HEK293 (cell line): Measurements from ENCODE around the gene HRC.

Experiments used
- BCL11B ChIP-seq: fragments of 450-650 bp; formaldehyde crosslinking; IDR thresholded peaks from 2 replicates; pipeline ENCODE4 v1.5.1; 2016; ENCODE audit warnings: low read depth, missing biosample characterization, missing genetic modification characterization
- GLIS1 ChIP-seq: fragments of 450-650 bp; formaldehyde crosslinking; IDR thresholded peaks from 2 replicates; pipeline ENCODE4 v1.5.1; 2016; ENCODE audit warnings: missing biosample characterization, missing genetic modification characterization
- HOXD13 ChIP-seq: sonication (generic); formaldehyde crosslinking; IDR thresholded peaks from 2 replicates; pipeline ENCODE4 v1.8.0; 2022; ENCODE audit warnings: missing genetic modification reagents, borderline replicate concordance
- KLF8 ChIP-seq: fragments of 450-650 bp; formaldehyde crosslinking; IDR thresholded peaks from 2 replicates; pipeline ENCODE4 v1.5.1; 2016; ENCODE audit warnings: missing biosample characterization, missing genetic modification characterization
- PRDM4 ChIP-seq: fragments of 450-650 bp; formaldehyde crosslinking; IDR thresholded peaks from 2 replicates; pipeline ENCODE4 v1.5.1; 2017; ENCODE audit warnings: missing biosample characterization, missing genetic modification characterization
- PRDM6 ChIP-seq: fragments of 450-650 bp; formaldehyde crosslinking; IDR thresholded peaks from 2 replicates; pipeline ENCODE4 v1.5.1; 2017; ENCODE audit warnings: missing biosample characterization, missing genetic modification characterization
- RBAK ChIP-seq: fragments of 450-650 bp; formaldehyde crosslinking; IDR thresholded peaks from 2 replicates; pipeline ENCODE4 v1.5.1; 2016; ENCODE audit warnings: missing biosample characterization, missing genetic modification characterization
- YY1 ChIP-seq: fragments of 450-650 bp; formaldehyde crosslinking; IDR thresholded peaks from 2 replicates; pipeline ENCODE4 v1.5.1; 2018; ENCODE audit warnings: missing biosample characterization, missing genetic modification characterization
- ZBTB11 ChIP-seq: fragments of 450-650 bp; formaldehyde crosslinking; conservative IDR thresholded peaks from 2 replicates; pipeline ENCODE4 v1.5.1; 2016; ENCODE audit warnings: low read depth, missing biosample characterization, missing genetic modification characterization
- ZBTB48 ChIP-seq: fragments of 450-650 bp; formaldehyde crosslinking; IDR thresholded peaks from 2 replicates; pipeline ENCODE4 v1.5.1; 2016; ENCODE audit warnings: missing biosample characterization, missing genetic modification characterization
- ZNF121 ChIP-seq: fragments of 450-650 bp; formaldehyde crosslinking; IDR thresholded peaks from 2 replicates; pipeline ENCODE4 v1.5.1; 2016; ENCODE audit warnings: missing biosample characterization, missing genetic modification characterization
- ZNF146 ChIP-seq: fragments of 450-650 bp; formaldehyde crosslinking; IDR thresholded peaks from 2 replicates; pipeline ENCODE4 v1.5.1; 2016; ENCODE audit warnings: missing biosample characterization, missing genetic modification characterization
- ZNF16 ChIP-seq: fragments of 450-650 bp; formaldehyde crosslinking; IDR thresholded peaks from 2 replicates; pipeline ENCODE4 v1.5.1; 2016; ENCODE audit warnings: low read depth, missing biosample characterization, missing genetic modification characterization
- ZNF169 ChIP-seq: fragments of 450-650 bp; formaldehyde crosslinking; IDR thresholded peaks from 2 replicates; pipeline ENCODE4 v1.5.1; 2016; ENCODE audit warnings: missing biosample characterization, missing genetic modification characterization
- ZNF202 ChIP-seq: fragments of 450-650 bp; formaldehyde crosslinking; IDR thresholded peaks from 2 replicates; pipeline ENCODE4 v1.5.1; 2016; ENCODE audit warnings: missing biosample characterization, missing genetic modification characterization, borderline replicate concordance
- ZNF214 ChIP-seq: fragments of 450-650 bp; formaldehyde crosslinking; IDR thresholded peaks from 2 replicates; pipeline ENCODE4 v1.5.1; 2017; ENCODE audit warnings: missing biosample characterization, mild to moderate bottlenecking, missing genetic modification characterization, borderline replicate concordance
- ZNF248 ChIP-seq: fragments of 450-650 bp; formaldehyde crosslinking; IDR thresholded peaks from 2 replicates; pipeline ENCODE4 v1.5.1; 2017; ENCODE audit warnings: missing biosample characterization, missing genetic modification characterization
- ZNF341 ChIP-seq: fragments of 450-650 bp; formaldehyde crosslinking; IDR thresholded peaks from 2 replicates; pipeline ENCODE4; 2016; ENCODE audit warnings: low read depth, missing biosample characterization, missing genetic modification characterization
- ZNF426 ChIP-seq: fragments of 450-650 bp; formaldehyde crosslinking; IDR thresholded peaks from 2 replicates; pipeline ENCODE4 v1.5.1; 2017; ENCODE audit warnings: missing biosample characterization, missing genetic modification characterization, mild to moderate bottlenecking, inconsistent platforms, moderate library complexity
- ZNF449 ChIP-seq: fragments of 450-650 bp; formaldehyde crosslinking; IDR thresholded peaks from 2 replicates; pipeline ENCODE4 v1.5.1; 2017; ENCODE audit warnings: missing biosample characterization, mild to moderate bottlenecking, missing genetic modification characterization, moderate library complexity
- ZNF529 ChIP-seq: fragments of 450-650 bp; formaldehyde crosslinking; IDR thresholded peaks from 2 replicates; pipeline ENCODE4 v1.5.1; 2017; ENCODE audit warnings: missing genetic modification characterization, missing biosample characterization; ENCODE audit not compliant: insufficient replicate concordance
- ZNF530 ChIP-seq: fragments of 450-650 bp; formaldehyde crosslinking; IDR thresholded peaks from 2 replicates; pipeline ENCODE4 v1.5.1; 2016; ENCODE audit warnings: low read depth, missing biosample characterization, missing genetic modification characterization
- ZNF558 ChIP-seq: fragments of 450-650 bp; formaldehyde crosslinking; IDR thresholded peaks from 2 replicates; pipeline ENCODE4 v1.5.1; 2016; ENCODE audit warnings: missing biosample characterization, missing genetic modification characterization
- ZNF571 ChIP-seq: fragments of 450-650 bp; formaldehyde crosslinking; IDR thresholded peaks from 2 replicates; pipeline ENCODE4 v1.5.0; 2017; ENCODE audit warnings: missing biosample characterization, missing genetic modification characterization
- ZNF776 ChIP-seq: fragments of 450-650 bp; formaldehyde crosslinking; IDR thresholded peaks from 2 replicates; pipeline ENCODE4 v1.5.0; 2017; ENCODE audit warnings: missing biosample characterization, missing genetic modification characterization, borderline replicate concordance
- ZNF777 ChIP-seq: fragments of 450-650 bp; formaldehyde crosslinking; IDR thresholded peaks from 2 replicates; pipeline ENCODE4 v1.5.1; 2017; ENCODE audit warnings: missing biosample characterization, missing genetic modification characterization, borderline replicate concordance
- ZNF785 ChIP-seq: fragments of 450-650 bp; formaldehyde crosslinking; IDR thresholded peaks from 2 replicates; pipeline ENCODE4 v1.5.1; 2016; ENCODE audit warnings: missing biosample characterization, missing genetic modification characterization
- ZNF843 ChIP-seq: fragments of 450-650 bp; formaldehyde crosslinking; IDR thresholded peaks from 2 replicates; pipeline ENCODE4 v1.5.1; 2016; ENCODE audit warnings: missing biosample characterization, missing genetic modification characterization
- TF ChIP-seq, protein P1 (sequence below): fragments of 450-650 bp; formaldehyde crosslinking; IDR thresholded peaks from 2 replicates; pipeline ENCODE4 v1.5.1; 2016; ENCODE audit warnings: missing biosample characterization, missing genetic modification characterization

HRC gene

DNA sequence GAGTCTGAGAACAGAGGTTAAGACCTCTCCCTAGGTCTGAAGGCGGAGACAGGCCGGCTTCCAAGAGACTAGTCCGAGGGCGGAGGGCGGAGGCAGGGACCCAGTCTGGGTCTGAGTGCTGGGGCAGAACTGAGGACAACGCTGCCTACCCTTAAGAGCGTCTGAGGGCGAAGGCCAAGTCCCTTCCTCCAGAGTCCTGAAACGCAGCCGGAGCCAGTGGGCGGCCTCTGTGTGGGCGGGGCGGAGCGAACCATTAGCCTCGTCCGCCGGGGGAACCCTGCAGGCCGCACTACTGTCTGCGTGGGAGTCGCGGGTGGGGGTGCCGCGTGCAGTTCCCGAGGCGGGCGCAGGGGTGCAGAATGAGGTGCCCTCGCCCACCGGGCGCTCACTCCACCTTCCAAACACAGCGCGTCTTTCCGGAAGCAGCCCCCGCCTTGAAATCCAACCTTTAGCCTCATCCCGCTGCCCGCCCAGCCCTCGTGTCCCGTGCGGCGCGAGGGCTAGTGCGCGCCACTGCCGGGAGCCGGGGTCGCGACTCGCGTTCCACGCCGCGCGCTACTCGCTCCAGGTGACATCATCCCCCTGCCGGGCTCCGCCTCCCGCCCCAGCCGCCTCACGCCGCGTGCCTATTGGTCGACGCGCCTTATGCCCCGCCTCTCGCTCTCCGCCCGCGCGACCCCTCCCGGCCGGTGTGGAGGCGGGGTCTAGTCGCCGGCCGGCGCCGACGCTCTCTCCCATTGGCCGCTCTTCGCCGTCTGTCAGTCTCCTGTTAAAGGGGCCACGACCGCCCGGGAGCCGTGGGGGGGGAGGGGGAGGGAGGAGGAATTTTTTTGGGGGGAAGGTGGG is 36.4 kb downstream of the HRC start, which contains the start of gene C19orf73 (continued):
- TF ChIP-seq ZNF449 (peak; percentile 67), ZBTB11 (tag by site-specific recombination) (peak; percentile 37; the same call in 1 of the 2 replicates), ZNF169 (tag by site-specific recombination) (peak; percentile 89; the same call in 1 of the 2 replicates), ZNF16 (tag by site-specific recombination) (no peak), ZNF248 (no peak), ZBTB48 (tag by site-specific recombination) (0 out of 2 replicates have a peak, but pooled peaks have one; percentile 41), RBAK (tag by site-specific recombination) (no peak), ZNF202 (tag by site-specific recombination) (no peak), ZNF341 (tag by site-specific recombination) (no peak), ZNF530 (tag by site-specific recombination) (no peak), ZNF777 (no peak; the same call in 1 of the 2 replicates), ZNF426 (tag by site-specific recombination) (no peak), ZNF843 (tag by site-specific recombination) (peak; percentile 88), GLIS1 (tag by site-specific recombination) (peak; percentile 61; the same call in 1 of the 2 replicates), ZNF146 (tag by site-specific recombination) (no peak), PRDM4 (peak; percentile 59; the same call in 1 of the 2 replicates), YY1 (tag by site-specific recombination) (no peak), ZNF214 (tag by site-specific recombination) (no peak), PRDM6 (tag by site-specific recombination) (no peak), HOXD13 (no peak), ZNF785 (peak; percentile 99), ZNF529 (tag by site-specific recombination) (no peak), ZNF776 (tag by site-specific recombination) (no peak), ZNF571 (tag by site-specific recombination) (no peak), BCL11B (tag by site-specific recombination) (peak; percentile 88; the same call in 1 of the 2 replicates), ZNF558 (no peak), ZNF121 (tag by site-specific recombination) (no peak), KLF8 (peak; percentile 98)
- TF ChIP-seq, protein P1, sequence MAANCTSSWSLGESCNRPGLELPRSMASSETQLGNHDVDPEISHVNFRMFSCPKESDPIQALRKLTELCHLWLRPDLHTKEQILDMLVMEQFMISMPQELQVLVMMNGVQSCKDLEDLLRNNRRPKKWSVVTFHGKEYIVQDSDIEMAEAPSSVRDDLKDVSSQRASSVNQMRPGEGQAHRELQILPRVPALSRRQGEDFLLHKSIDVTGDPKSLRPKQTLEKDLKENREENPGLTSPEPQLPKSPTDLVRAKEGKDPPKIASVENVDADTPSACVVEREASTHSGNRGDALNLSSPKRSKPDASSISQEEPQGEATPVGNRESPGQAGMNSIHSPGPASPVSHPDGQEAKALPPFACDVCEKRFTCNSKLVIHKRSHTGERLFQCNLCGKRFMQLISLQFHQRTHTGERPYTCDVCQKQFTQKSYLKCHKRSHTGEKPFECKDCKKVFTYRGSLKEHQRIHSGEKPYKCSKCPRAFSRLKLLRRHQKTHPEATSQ (tag by site-specific recombination) = peak; percentile 94
